Measurements from ENCODE around the gene HOXC4. TPM values are rescaled to one million over a fixed set of nuclear protein-coding genes. Genes with fewer than 3 reads are reported as not detected.

HOXC4 gene
- total RNA-seq (under 1 TPM in 2 of 5 experiments, not detected in 3; 0.24 to 0.98 TPM), polyA plus RNA-seq (not detected), total RNA-seq (not detected)

- peaks cover 5 to 47% of the 10 kb centered on the region in 2 donors for H3K27me3 ChIP-seq (ENCODE audit: control insufficient read depth in 2 of 2, insufficient read depth in 2 of 2, low read length in 2 of 2)
- no peaks in the 10 kb centered on the region for H3K36me3 ChIP-seq (ENCODE audit: control insufficient read depth in 2 of 3, insufficient read depth in 3 of 3, low read length in 3 of 3)
- intact Hi-C loops (cut with micrococcal nuclease): loop anchor here in 1 of 2 donors (5.0 kb wide), 2 partner anchors 97 to 112 kb away; no protein-coding TSS in a partner anchor
- Mint-ChIP-seq H3K4me3 (peak within 1 kb of the TSS; percentile 43 to 90 (median 77)), H3K4me1 (peaks cover 15 to 50% (median 37%) of the 10 kb centered on the region in 7 donors), H3K36me3 (no peaks in the 10 kb centered on the region), H3K27me3 (peaks cover 85 to 94% (median 86%) of the 10 kb centered on the region in 5 donors), H3K9me3 (peaks cover 0 to 4% (median 0%) of the 10 kb centered on the region in 11 donors), H3K27ac (peak within 1 kb of the TSS in 4 of 9 donors; percentile 18 to 67 (median 45))
- ATAC-seq (peak; percentile 64), DNase-seq (no peak)
- no peaks in the 10 kb centered on the region for H3K9me3 ChIP-seq (ENCODE audit: control insufficient read depth in 2 of 3, low read length in 3 of 3)
- H3K27ac ChIP-seq (ENCODE audit: low read depth, low read length): no peak within 1 kb of the TSS
- peak within 1 kb of the TSS; percentile 63 for H3K4me3 ChIP-seq (ENCODE audit: low read length)
- CTCF ChIA-PET: interaction anchor here (0.5 to 1.7 kb wide), 3 partner anchors 15 to 199 kb away, joined by 4 to 5 read pairs (median 4); no protein-coding TSS in a partner anchor
- POLR2A ChIA-PET: interaction anchor here (1.1 kb wide), 1 partner anchor 24 kb away, joined by 4 read pairs; no protein-coding TSS in a partner anchor
- H3K4me1 ChIP-seq (ENCODE audit: control insufficient read depth in 2 of 2, insufficient read depth in 2 of 2, low read length in 2 of 2): peaks cover 11 to 23% of the 10 kb centered on the region in 2 donors
Measured at GRCh38 chr12:54053751-54054741, at the start of gene HOXC4. HOXC4 (plus strand) TSS chr12:54053835; CDS start chr12:54053923, 88 bp downstream.

- POLR2A ChIA-PET: no interaction called here
- Mint-ChIP-seq H3K36me3 (no peaks in the 10 kb centered on the region), H3K27me3 (peaks cover 86 to 97% (median 90%) of the 10 kb centered on the region in 5 donors), H3K4me3 (peak overlapping the region in 1 of 10 donors; percentile 80), H3K4me1 (peaks cover 6 to 48% (median 24%) of the 10 kb centered on the region in 7 donors), H3K27ac (no peak overlapping the region), H3K9me3 (peaks cover 0 to 2% (median 0%) of the 10 kb centered on the region in 11 donors)
- DNase-seq (no peak), ATAC-seq (no peak)
- no peaks in the 10 kb centered on the region for H3K36me3 ChIP-seq (ENCODE audit: control insufficient read depth in 2 of 3, insufficient read depth in 3 of 3, low read length in 3 of 3)
- intact Hi-C loops (cut with micrococcal nuclease): loop anchor here in 1 of 2 donors (10.0 kb wide), 1 partner anchor 371 kb away; no protein-coding TSS in a partner anchor
- H3K27me3 ChIP-seq (ENCODE audit: control insufficient read depth in 2 of 2, insufficient read depth in 2 of 2, low read length in 2 of 2): peaks cover 24 to 75% of the 10 kb centered on the region in 2 donors
- H3K4me1 ChIP-seq (ENCODE audit: control insufficient read depth in 2 of 2, insufficient read depth in 2 of 2, low read length in 2 of 2): peaks cover 11 to 24% of the 10 kb centered on the region in 2 donors
- H3K9me3 ChIP-seq (ENCODE audit: control insufficient read depth in 2 of 3, low read length in 3 of 3): no peaks in the 10 kb centered on the region
- CTCF ChIA-PET: interaction anchor here (0.6 to 7.0 kb wide), 6 partner anchors 187 to 258 kb away, joined by 3 to 71 read pairs (median 24); partner anchors contain the start of gene SMUG1
- H3K4me3 ChIP-seq (ENCODE audit: low read length): no peak overlapping the region
- H3K27ac ChIP-seq (ENCODE audit: low read depth, low read length): no peak overlapping the region
Measured at GRCh38 chr12:54004063-54004840, 49.4 kb upstream of the HOXC4 start.

- H3K9me3 Mint-ChIP-seq: peaks cover 0 to 2% (median 0%) of the 10 kb centered on the region in 11 donors
- H3K9me3 ChIP-seq (ENCODE audit: control insufficient read depth in 2 of 3, low read length in 3 of 3): no peaks in the 10 kb centered on the region
- peaks cover 19 to 76% of the 10 kb centered on the region in 2 donors for H3K27me3 ChIP-seq (ENCODE audit: control insufficient read depth in 2 of 2, insufficient read depth in 2 of 2, low read length in 2 of 2)
- H3K27ac ChIP-seq (ENCODE audit: low read depth, low read length): no peak overlapping the region
- CTCF ChIA-PET: interaction anchor here (1.7 to 7.0 kb wide), 5 partner anchors 186 to 209 kb away, joined by 6 to 71 read pairs (median 37); partner anchors contain the start of gene SMUG1
- POLR2A ChIA-PET: interaction anchor here (0.7 kb wide), 1 partner anchor 211 kb away, joined by 3 read pairs; no protein-coding TSS in a partner anchor
- no peaks in the 10 kb centered on the region for H3K36me3 ChIP-seq (ENCODE audit: control insufficient read depth in 2 of 3, insufficient read depth in 3 of 3, low read length in 3 of 3)
- peaks cover 6 to 48% (median 23%) of the 10 kb centered on the region in 7 donors for H3K4me1 Mint-ChIP-seq
- peak overlapping the region in 6 of 10 donors; percentile 15 to 91 (median 81) for H3K4me3 Mint-ChIP-seq
- H3K4me3 ChIP-seq (ENCODE audit: low read length): no peak overlapping the region
- ATAC-seq (no peak), DNase-seq (no peak)
- peaks cover 86 to 97% (median 90%) of the 10 kb centered on the region in 5 donors for H3K27me3 Mint-ChIP-seq
- H3K36me3 Mint-ChIP-seq: no peaks in the 10 kb centered on the region
- H3K4me1 ChIP-seq (ENCODE audit: control insufficient read depth in 2 of 2, insufficient read depth in 2 of 2, low read length in 2 of 2): peaks cover 12 to 22% of the 10 kb centered on the region in 2 donors
- H3K27ac Mint-ChIP-seq: peak overlapping the region in 2 of 9 donors; percentile 6 to 42
- intact Hi-C loops (cut with micrococcal nuclease): loop anchor here (5.0 to 10.0 kb wide), 2 partner anchors 132 to 370 kb away; no protein-coding TSS in a partner anchor
Measured at GRCh38 chr12:54004841-54005530, 48.6 kb upstream of the HOXC4 start.

GRCh38 chr12:54005531-54005852 is 48.1 kb upstream of the HOXC4 start:
- H3K9me3 ChIP-seq (ENCODE audit: control insufficient read depth in 2 of 3, low read length in 3 of 3): no peaks in the 10 kb centered on the region
- CTCF ChIA-PET: interaction anchor here (0.6 to 7.0 kb wide), 9 partner anchors 11 to 441 kb away, joined by 3 to 71 read pairs (median 6); partner anchors contain the start of gene SMUG1

GRCh38 chr12:54005853-54006558 is 47.6 kb upstream of the HOXC4 start:
- Histone ChIP-seq H3K27me3 (ENCODE audit: control insufficient read depth in 2 of 2, insufficient read depth in 2 of 2, low read length in 2 of 2) (peaks cover 24 to 77% of the 10 kb centered on the region in 2 donors), H3K4me1 (ENCODE audit: control insufficient read depth in 2 of 2, insufficient read depth in 2 of 2, low read length in 2 of 2) (peaks cover 6 to 20% of the 10 kb centered on the region in 2 donors), H3K36me3 (ENCODE audit: control insufficient read depth in 2 of 3, insufficient read depth in 3 of 3, low read length in 3 of 3) (no peaks in the 10 kb centered on the region), H3K27ac (ENCODE audit: low read depth, low read length) (no peak overlapping the region), H3K4me3 (ENCODE audit: low read length) (peak overlapping the region; percentile 45), H3K9me3 (ENCODE audit: control insufficient read depth in 2 of 3, low read length in 3 of 3) (no peaks in the 10 kb centered on the region)
- peak overlapping the region; percentile 79 to 91 (median 84) for H3K4me3 Mint-ChIP-seq
- POLR2A ChIA-PET: interaction anchor here (0.7 kb wide), 1 partner anchor 210 kb away, joined by 3 read pairs; no protein-coding TSS in a partner anchor
- peak overlapping the region in 1 of 9 donors; percentile 6 for H3K27ac Mint-ChIP-seq
- CTCF ChIA-PET: interaction anchor here (0.6 to 7.0 kb wide), 11 partner anchors 11 to 441 kb away, joined by 3 to 71 read pairs (median 5); partner anchors contain the start of gene SMUG1
- intact Hi-C loops (cut with micrococcal nuclease): loop anchor here (1.0 to 10.0 kb wide), 10 partner anchors 11 to 369 kb away; no protein-coding TSS in a partner anchor
- ATAC-seq (peak; percentile 90), DNase-seq (peak; percentile 67 to 89 (median 79))
- peaks cover 9 to 53% (median 23%) of the 10 kb centered on the region in 7 donors for H3K4me1 Mint-ChIP-seq
- H3K9me3 Mint-ChIP-seq: peaks cover 0 to 2% (median 0%) of the 10 kb centered on the region in 11 donors
- H3K27me3 Mint-ChIP-seq: peaks cover 90 to 97% (median 92%) of the 10 kb centered on the region in 5 donors
- H3K36me3 Mint-ChIP-seq: no peaks in the 10 kb centered on the region

More at GRCh38 chr12:54005531-54005852, 48.1 kb upstream of the HOXC4 start:
- peaks cover 7 to 17% of the 10 kb centered on the region in 2 donors for H3K4me1 ChIP-seq (ENCODE audit: control insufficient read depth in 2 of 2, insufficient read depth in 2 of 2, low read length in 2 of 2)
- intact Hi-C loops (cut with micrococcal nuclease): loop anchor here (5.0 to 10.0 kb wide), 2 partner anchors 132 to 369 kb away; no protein-coding TSS in a partner anchor
- no peak overlapping the region for H3K27ac ChIP-seq (ENCODE audit: low read depth, low read length)
- Mint-ChIP-seq H3K27me3 (peaks cover 89 to 97% (median 93%) of the 10 kb centered on the region in 5 donors), H3K4me1 (peaks cover 6 to 50% (median 23%) of the 10 kb centered on the region in 7 donors), H3K9me3 (peaks cover 0 to 2% (median 0%) of the 10 kb centered on the region in 11 donors), H3K36me3 (no peaks in the 10 kb centered on the region), H3K4me3 (peak overlapping the region in 8 of 10 donors; percentile 15 to 91 (median 82)), H3K27ac (peak overlapping the region in 2 of 9 donors; percentile 6 to 42)
- ATAC-seq (no peak), DNase-seq (no peak)
- no peak overlapping the region for H3K4me3 ChIP-seq (ENCODE audit: low read length)
- no peaks in the 10 kb centered on the region for H3K36me3 ChIP-seq (ENCODE audit: control insufficient read depth in 2 of 3, insufficient read depth in 3 of 3, low read length in 3 of 3)
- H3K27me3 ChIP-seq (ENCODE audit: control insufficient read depth in 2 of 2, insufficient read depth in 2 of 2, low read length in 2 of 2): peaks cover 19 to 76% of the 10 kb centered on the region in 2 donors
- POLR2A ChIA-PET: interaction anchor here (0.7 kb wide), 1 partner anchor 210 kb away, joined by 3 read pairs; no protein-coding TSS in a partner anchor

All from naive thymus-derived CD4-positive, alpha-beta T cell (primary cell).